GM18519 (cell line): ENCODE results near the gene GPC2.
A peak's percentile ranks its signal among the peaks of the same experiment; 100 is the strongest.

Source experiments
- ATAC-seq: cut with Tn5 transposase; IDR thresholded peaks from one replicate; pipeline ENCODE4 v1.9.1; 2021; ENCODE audit warnings: mild to moderate bottlenecking, moderate library complexity; ENCODE audit not compliant: unreplicated experiment, low FRiP score

GPC2 gene

DNA sequence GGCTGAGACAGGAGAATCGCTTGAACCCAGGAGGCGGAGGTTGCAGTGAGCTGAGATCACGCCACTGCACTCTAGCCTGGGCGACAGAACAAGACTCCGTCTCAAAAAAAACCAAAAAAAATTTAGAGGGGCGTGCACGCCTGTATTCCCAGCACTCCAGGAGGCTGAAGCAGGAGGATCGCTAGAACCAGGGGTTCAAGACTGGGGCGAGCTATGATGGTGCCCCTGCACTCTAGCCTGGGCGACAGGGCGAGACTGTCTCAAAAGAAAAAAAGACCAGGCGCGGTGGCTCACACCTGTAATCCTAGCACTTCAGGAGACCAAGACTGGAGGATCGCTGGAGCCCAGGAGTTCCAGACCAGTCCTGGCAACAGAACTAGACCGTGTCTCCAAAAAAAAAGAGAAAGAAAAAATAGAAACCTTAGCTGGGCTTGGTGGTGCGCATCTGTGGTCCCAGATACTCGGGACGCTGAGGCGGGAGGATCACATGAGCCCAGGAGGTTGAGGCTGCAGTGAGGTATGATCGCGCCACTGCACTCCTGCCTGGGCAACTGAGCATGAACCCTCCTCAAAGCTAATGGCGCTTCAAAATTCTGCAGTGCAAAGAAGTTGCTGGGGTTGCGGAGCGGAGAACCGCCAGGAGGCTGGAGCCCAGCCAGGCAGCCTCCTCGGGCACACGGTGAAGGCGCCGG, 50.8 kb downstream of the GPC2 start:
- ATAC-seq: peak; percentile 8

DNA sequence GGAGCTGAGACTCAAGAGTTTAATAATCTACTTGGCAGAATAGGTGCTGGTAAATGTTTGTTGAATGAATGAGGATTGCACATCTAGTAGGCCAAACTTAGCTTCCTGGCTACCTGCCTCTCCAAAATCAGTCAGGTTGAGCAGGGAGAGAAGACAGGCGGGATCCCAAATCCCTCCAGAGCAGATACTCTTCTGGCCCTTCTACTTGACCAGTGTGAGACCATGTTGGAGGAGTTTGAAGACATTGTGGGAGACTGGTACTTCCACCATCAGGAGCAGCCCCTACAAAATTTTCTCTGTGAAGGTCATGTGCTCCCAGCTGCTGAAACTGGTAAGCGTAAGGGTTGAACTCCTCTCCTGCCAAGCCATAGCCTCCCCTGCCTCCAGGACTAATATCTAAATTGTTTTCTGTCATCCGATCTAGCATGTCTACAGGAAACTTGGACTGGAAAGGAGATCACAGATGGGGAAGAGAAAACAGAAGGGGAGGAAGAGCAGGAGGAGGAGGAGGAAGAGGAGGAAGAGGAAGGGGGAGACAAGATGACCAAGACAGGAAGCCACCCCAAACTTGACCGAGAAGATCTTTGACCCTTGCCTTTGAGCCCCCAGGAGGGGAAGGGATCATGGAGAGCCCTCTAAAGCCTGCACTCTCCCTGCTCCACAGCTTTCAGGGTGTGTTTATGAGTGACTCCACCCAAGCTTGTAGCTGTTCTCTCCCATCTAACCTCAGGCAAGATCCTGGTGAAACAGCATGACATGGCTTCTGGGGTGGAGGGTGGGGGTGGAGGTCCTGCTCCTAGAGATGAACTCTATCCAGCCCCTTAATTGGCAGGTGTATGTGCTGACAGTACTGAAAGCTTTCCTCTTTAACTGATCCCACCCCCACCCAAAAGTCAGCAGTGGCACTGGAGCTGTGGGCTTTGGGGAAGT, 52.6 kb downstream of the GPC2 start:
- no peak for ATAC-seq

DNA sequence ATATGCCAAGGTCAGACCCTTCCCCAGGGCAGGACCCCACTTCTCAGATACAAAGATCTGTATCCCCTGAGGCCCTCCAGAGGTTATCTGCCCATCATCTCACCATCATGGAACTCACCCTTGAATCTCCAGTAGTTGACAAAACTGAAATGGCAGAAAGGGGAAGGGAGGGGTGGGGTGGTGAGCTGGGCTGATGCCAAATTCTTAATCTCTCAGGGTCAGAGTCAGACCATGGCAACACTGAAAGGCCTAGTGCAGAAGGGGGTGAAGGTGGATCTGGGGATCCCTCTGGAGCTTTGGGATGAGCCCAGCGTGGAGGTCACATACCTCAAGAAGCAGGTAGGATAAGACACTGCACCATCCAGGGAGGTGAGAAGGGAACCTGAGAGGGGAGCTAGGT, 54.6 kb downstream of the GPC2 start:
- ATAC-seq: no peak

DNA sequence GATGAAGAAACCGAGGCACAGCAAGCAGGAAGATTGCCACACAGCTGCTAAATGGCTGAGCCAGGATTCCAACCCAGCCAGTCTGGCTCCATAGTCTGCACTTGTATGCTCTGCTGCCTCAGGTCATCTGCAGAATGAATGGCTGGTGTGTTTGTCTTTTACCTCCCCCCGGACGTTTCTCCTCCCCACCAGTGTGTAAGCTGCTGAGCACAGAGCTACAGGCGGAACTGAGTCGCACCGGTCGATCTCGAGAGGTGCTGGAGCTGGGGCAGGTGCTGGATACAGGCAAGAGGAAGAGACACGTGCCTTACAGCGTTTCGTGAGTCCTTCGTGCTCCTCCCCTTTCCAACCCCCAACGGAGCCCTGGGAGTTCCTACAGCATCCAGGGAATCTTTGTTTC, 55.1 kb downstream of the GPC2 start:
- no peak for ATAC-seq

DNA sequence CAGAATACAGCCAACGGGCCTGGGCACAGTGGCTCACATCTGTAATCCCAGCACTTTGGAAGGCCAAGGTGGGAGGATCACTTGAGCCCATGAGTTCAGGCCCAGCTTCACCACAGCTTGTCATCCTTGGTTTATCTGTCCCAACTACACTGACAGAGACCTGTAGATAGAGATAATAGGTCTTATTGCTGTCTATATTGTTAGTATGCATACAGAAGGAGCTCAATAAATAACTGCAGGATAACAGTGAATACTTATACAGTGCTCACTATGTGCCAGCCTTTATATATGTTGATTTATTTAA, 56.5 kb downstream of the GPC2 start:
- no peak for ATAC-seq

DNA sequence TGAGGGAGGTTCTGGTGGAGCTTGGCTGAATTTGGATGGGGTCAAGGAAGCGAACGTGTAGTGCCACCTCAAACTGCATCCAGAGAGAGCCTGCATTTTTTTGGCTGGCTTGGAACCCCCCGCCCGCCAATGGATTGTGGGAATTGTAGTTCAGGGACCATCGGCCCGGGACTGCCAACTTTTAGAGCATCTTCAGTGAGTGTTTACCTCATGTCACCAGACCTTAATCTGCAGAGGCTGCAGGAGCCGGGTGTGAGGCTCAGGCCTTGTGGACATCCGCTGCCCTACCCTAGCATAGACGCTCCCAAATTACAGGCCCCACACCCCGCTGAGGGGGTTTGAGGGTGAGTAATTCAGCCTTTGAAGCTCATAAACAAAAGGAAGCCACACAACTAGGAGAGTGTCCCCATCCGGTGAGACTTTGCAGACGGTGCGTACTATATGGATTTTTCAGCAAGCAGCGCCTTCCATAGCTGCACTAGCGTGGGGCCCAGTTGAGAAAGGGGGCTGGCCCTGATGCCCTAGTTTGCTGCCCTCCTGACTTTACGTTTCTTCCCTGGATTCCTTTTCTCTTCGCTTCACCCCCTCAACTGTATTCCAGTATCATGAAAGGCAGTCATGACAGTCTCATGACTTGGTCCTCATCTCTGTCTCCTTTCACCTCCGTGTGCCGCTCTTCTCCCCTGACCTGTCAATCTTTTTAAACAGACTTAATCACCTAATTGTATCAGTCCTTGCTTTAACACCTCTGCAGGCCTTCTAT, 57.0 kb downstream of the GPC2 start:
- peak; percentile 9 for ATAC-seq
